Measurements from ENCODE around the gene KRTAP10-6.
"Not testable (repeated sequence)": the region's sequence is repeated elsewhere in the genome, so short reads cannot be mapped to it uniquely, and the experiment has no call there.

The KRTAP10-6 gene

DNA sequence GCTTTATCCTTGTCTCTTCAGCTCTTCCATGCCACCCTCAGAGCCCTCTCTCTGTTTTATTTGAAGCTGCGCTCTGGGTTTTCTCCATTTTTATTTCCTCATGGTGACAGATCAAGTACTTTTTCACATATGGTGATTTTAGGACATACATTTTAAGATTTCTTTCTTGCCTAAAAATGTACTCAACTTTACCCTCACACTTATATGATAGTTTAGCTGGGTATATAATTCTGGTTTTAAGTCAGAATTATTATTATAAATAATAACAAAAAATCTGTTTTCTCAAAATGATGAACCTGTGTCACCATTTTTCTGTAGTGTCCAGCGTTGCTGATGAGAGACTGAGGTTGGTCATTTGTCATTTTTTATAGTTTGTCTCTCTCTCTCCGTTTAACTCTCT is 11.1 kb downstream of the KRTAP10-6 start:
- H3K4me3 ChIP-seq (ENCODE audit: low read depth, low read length): no peak overlapping the region
- DNase-seq (ENCODE audit: low read depth): no peak
- TF ChIP-seq, protein P1, sequence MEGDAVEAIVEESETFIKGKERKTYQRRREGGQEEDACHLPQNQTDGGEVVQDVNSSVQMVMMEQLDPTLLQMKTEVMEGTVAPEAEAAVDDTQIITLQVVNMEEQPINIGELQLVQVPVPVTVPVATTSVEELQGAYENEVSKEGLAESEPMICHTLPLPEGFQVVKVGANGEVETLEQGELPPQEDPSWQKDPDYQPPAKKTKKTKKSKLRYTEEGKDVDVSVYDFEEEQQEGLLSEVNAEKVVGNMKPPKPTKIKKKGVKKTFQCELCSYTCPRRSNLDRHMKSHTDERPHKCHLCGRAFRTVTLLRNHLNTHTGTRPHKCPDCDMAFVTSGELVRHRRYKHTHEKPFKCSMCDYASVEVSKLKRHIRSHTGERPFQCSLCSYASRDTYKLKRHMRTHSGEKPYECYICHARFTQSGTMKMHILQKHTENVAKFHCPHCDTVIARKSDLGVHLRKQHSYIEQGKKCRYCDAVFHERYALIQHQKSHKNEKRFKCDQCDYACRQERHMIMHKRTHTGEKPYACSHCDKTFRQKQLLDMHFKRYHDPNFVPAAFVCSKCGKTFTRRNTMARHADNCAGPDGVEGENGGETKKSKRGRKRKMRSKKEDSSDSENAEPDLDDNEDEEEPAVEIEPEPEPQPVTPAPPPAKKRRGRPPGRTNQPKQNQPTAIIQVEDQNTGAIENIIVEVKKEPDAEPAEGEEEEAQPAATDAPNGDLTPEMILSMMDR (IDR thresholded peaks at IDR 0.05; ENCODE audit: insufficient read depth, low read depth, low read length, missing control alignments): no peak

DNA sequence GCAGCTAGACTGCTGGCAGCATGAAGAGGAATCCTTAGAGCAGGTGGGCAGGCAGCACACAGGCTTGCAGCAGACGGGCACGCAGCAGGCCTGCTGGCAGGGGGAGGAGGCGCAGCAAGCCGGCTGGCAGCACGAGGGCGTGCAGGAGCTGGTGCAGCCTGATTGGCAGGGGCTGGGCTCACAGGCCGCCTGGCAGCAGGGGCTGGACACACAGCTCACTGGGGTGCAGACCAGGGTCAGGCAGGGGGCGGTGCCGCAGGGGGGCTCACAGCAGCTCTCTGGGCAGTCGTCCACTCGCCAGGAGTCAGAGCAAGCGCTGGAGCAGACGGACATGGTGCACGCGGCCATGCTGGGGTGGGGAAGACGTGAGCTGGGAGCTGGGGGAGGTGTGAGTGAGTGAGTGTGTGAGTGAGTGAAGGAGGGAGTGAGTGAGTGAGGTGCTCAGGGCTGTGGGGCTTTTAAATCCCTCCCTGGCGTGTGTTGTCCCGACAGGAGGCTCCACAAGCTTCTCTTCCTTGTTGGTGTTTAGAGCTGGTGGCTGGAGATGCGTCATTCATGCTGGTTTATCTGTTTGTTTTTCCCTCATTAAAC is 12.0 kb downstream of the KRTAP10-6 start, which contains the start of gene KRTAP10-5:
Gene KRTAP10-5 (minus strand): TSS at position 374 of the 591 bp plus-strand sequence. CDS start 26 bp downstream, at position 348.
- H3K4me3 ChIP-seq (ENCODE audit: low read depth, low read length); DNase-seq (ENCODE audit: low read depth): not testable (repeated sequence)

DNA sequence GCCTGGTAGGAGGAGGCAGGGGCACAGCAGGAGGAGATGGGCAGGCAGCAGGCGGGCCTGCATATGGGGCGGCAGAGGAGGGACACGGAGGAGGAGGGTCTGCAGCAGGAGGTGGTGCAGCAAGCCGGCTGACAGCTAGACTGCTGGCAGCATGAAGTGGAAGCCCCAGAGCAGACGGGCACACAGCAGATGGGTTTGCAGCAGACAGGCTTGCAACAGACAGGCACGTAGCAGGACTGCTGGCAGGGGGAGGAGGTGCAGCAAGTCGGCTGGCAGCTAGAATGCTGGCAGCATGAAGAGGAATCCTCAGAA is 12.5 kb downstream of the KRTAP10-6 start:
- no peak for DNase-seq (ENCODE audit: low read depth)
- TF ChIP-seq, protein P1 (IDR thresholded peaks at IDR 0.05; ENCODE audit: insufficient read depth, low read depth, low read length, missing control alignments): no peak
- no peak overlapping the region for H3K4me3 ChIP-seq (ENCODE audit: low read depth, low read length)

DNA sequence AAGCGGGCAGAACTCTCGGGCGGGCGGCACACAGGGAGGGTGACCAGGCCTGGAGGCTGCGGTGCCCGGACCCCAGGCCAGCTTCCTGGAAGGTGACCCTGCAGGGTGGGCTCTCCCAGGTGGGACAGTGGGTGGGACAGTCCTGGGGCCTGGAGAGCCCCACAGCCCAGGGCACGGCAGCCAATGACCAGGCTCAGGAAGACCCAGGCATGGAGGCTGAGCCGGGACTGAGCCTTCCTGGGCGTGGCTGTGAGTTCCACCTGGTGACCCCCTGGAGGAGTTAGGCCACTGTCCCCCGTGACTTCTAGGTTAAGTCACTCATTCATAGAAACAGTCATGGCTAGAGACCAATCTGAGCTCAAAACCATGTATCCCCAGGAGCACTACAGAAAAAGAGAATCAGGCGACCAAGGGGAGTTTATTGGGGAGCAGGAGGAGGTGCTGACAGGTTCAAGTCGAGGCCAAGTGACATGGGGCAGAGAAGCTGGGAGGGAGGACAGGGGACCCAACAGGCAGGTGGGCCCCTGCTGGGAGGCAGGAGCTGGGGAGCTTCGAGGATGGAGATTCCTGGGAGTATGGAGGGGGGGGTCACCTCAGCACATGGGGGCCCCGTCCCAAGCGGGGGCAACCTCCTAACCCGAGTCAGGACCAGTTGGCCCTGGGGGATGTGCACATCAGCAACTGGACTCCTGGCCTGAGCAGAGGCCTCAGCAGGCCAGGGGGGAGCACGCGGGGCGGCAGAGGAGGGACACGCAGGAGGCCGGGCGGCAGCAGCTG is 13.1 kb downstream of the KRTAP10-6 start:
- H3K4me3 ChIP-seq (ENCODE audit: low read depth, low read length): no peak overlapping the region
- TF ChIP-seq, protein P1 (IDR thresholded peaks at IDR 0.05; ENCODE audit: insufficient read depth, low read depth, low read length, missing control alignments): no peak
- DNase-seq (ENCODE audit: low read depth): no peak

DNA sequence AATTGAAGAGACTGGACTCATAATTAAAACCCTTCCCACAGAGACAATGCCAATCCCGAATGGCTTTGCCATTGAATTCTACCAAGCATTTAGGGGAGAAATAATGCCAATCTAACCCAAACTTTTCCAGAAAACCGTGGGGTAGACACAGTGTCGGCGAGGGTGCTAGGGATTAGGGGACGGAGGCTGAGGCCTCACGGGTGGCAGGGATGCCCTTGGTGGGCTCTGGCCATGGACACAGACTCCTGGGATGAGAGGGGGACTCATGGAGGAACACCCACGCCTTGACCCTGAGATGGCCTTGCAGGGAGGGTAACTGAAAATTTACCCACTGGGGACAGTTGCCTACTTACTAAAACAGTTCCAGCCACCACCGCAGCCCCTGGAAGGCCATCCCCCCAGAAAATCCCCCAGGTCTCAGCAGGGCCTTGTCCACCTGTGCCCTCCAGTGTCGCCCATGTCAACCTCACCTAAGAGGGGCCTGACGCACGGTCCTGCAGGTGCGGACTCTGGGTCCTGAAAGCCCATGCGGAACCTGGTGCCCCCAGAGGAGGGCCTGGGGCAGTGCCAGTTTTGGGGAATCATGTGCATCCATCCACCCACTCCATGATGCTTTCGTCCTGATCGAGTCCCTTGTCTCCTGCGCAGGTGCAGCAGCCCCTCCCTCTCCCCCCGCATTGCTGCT is 13.8 kb downstream of the KRTAP10-6 start:
- TF ChIP-seq, protein P1 (IDR thresholded peaks at IDR 0.05; ENCODE audit: insufficient read depth, low read depth, low read length, missing control alignments): no peak
- DNase-seq (ENCODE audit: low read depth): no peak
- no peak overlapping the region for H3K4me3 ChIP-seq (ENCODE audit: low read depth, low read length)

DNA sequence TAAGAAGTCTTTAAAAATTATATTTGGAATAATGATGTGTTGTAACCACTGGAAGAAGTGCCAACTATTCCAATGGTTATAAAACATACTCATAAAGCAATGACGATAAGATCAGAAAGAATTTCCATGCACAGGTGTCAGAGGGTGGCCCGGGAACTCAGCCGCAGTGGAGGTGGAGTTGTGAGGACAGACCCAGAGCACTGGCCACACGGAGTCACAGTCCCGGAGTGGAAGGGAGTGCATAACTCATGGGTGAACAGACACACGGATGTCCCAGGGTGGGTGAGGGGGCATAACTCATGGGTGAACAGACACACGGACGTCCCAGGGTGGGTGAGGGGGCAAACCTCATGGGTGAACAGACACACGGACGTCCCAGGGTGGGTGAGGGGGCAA is 16.3 kb downstream of the KRTAP10-6 start:
- DNase-seq (ENCODE audit: low read depth): no peak
- TF ChIP-seq, protein P1 (IDR thresholded peaks at IDR 0.05; ENCODE audit: insufficient read depth, low read depth, low read length, missing control alignments): no peak
- H3K4me3 ChIP-seq (ENCODE audit: low read depth, low read length): no peak overlapping the region

DNA sequence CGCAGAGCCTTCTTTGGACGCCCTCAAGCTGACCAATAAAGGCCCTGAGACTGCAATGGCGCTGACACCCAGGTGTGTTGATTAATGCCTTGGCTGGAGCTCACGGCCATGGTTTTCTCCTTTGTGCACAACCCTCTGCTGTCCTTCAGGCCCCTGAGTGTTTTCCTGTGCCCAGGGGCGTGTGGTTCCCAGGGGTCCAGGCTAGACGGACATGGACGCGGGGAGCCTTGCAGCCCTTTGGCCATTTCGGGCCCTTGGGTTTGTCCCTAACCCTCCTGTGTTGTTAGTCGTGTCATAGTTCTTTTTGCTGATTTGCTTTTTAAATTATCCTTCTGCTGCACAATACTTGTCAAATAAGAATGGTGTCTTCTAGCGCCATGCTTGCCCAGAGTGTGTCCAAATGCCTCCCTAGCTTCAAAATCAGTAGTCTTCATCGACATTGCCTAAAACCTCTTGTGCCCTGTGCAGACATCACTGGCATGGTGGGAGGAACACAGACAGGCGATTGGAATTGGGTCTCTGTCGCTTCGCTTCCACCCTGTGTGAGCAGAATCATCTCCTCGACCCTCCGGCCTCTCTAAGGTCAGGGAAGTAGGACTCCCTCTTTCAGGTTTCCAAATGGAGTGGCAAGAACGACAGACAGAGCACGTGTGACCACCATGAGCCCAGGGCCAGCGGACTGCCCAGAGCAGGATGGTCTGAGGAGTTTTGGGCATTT is 16.8 kb downstream of the KRTAP10-6 start:
- H3K4me3 ChIP-seq (ENCODE audit: low read depth, low read length): no peak overlapping the region
- DNase-seq (ENCODE audit: low read depth): no peak
- TF ChIP-seq, protein P1 (IDR thresholded peaks at IDR 0.05; ENCODE audit: insufficient read depth, low read depth, low read length, missing control alignments): no peak
